ENCODE data around the gene STAT5A. TPM values are rescaled to one million over a fixed set of nuclear protein-coding genes. Genes with fewer than 3 reads are reported as not detected.
A peak's percentile ranks its signal among the peaks of the same experiment; 100 is the strongest.
"Not testable (repeated sequence)": the region's sequence is repeated elsewhere in the genome, so short reads cannot be mapped to it uniquely, and the experiment has no call there.

Gene STAT5A
- total RNA-seq (100 to 1,000 TPM; 141 to 160 (median 147) TPM), total RNA-seq (157 to 1,413 (median 258) reads per million in 29 experiments)
- total RNA-seq (2013): 82.7 TPM

GRCh38 chr17:42287977-42288802, at the start of gene STAT5A:
Gene STAT5A (plus strand): TSS chr17:42288498. CDS start chr17:42289412, 914 bp downstream.
- H3K9me3 Mint-ChIP-seq: no peaks in the 10 kb centered on the region
- peaks cover 0 to 10% of the 10 kb centered on the region in 2 donors for H3K36me3 ChIP-seq (ENCODE audit: control insufficient read depth in 2 of 2, extremely low read depth in 1 of 2, insufficient read depth in 1 of 2, low read length in 1 of 2)
- no peaks in the 10 kb centered on the region for H3K27me3 ChIP-seq (replicated peaks in 1 of 2; ENCODE audit: control insufficient read depth in 2 of 2, extremely low read depth in 1 of 2, insufficient read depth in 2 of 2, low read length in 1 of 2)
- ATAC-seq (replicated peaks in 1 of 4): peak; percentile 82 to 87 (median 86)
- peak within 1 kb of the TSS; percentile 95 to 98 for H3K27ac Mint-ChIP-seq
- under 1% methylated on average over 83 of the region's 88 CpGs for WGBS (ENCODE audit: insufficient coverage)
- peaks cover 49 to 60% (median 57%) of the 10 kb centered on the region in 3 donors for H3K4me1 Mint-ChIP-seq
- no peaks in the 10 kb centered on the region for H3K27me3 Mint-ChIP-seq
- POLR2A ChIA-PET: interaction anchor here (0.5 to 2.0 kb wide), 10 partner anchors 15 to 417 kb away, joined by 3 to 29 read pairs (median 4); no protein-coding TSS in a partner anchor
- H3K4me3 Mint-ChIP-seq: peak within 1 kb of the TSS; percentile 88 to 95 (median 92)
- no peaks in the 10 kb centered on the region for H3K9me3 ChIP-seq
- CTCF ChIA-PET: interaction anchor here (0.6 to 3.2 kb wide), 5 partner anchors 11 to 66 kb away, joined by 3 to 22 read pairs (median 4); no protein-coding TSS in a partner anchor
- DNase-seq: peak; percentile 56 to 88 (median 77)
- peaks cover 15% of the 10 kb centered on the region for H3K36me3 Mint-ChIP-seq
- peak within 1 kb of the TSS; percentile 88 to 90 for H3K4me3 ChIP-seq (ENCODE audit: control insufficient read depth in 1 of 2, extremely low read depth in 1 of 2, low read length in 1 of 2)
- peak within 1 kb of the TSS; percentile 96 for H3K27ac ChIP-seq (ENCODE audit: low read length)
- H3K4me1 ChIP-seq (ENCODE audit: control insufficient read depth in 1 of 2, extremely low read depth in 1 of 2, insufficient read depth in 2 of 2, low read length in 2 of 2): peaks cover 19 to 57% of the 10 kb centered on the region in 2 experiments

- peaks cover 61 to 69% (median 64%) of the 10 kb centered on the region in 3 donors for H3K4me1 Mint-ChIP-seq
- H3K4me1 ChIP-seq (ENCODE audit: control insufficient read depth in 1 of 2, extremely low read depth in 1 of 2, insufficient read depth in 2 of 2, low read length in 2 of 2): peaks cover 2 to 14% of the 10 kb centered on the region in 2 experiments
- H3K27ac Mint-ChIP-seq; H3K4me3 Mint-ChIP-seq; H3K27ac ChIP-seq (ENCODE audit: low read length); CTCF ChIA-PET; DNase-seq; POLR2A ChIA-PET; H3K36me3 ChIP-seq (ENCODE audit: control insufficient read depth in 2 of 2, extremely low read depth in 1 of 2, insufficient read depth in 1 of 2, low read length in 1 of 2); H3K9me3 Mint-ChIP-seq; H3K27me3 Mint-ChIP-seq; H3K36me3 Mint-ChIP-seq; H3K9me3 ChIP-seq; ATAC-seq (replicated peaks in 1 of 4); H3K27me3 ChIP-seq (replicated peaks in 1 of 2; ENCODE audit: control insufficient read depth in 2 of 2, extremely low read depth in 1 of 2, insufficient read depth in 2 of 2, low read length in 1 of 2); H3K4me3 ChIP-seq (ENCODE audit: control insufficient read depth in 1 of 2, extremely low read depth in 1 of 2, low read length in 1 of 2): not testable (repeated sequence)
- no CpG with 5 or more reads among the region's 7 CpGs for WGBS (ENCODE audit: insufficient coverage)
These were observed 48.7 kb upstream of the STAT5A start for GRCh38 chr17:42239576-42239975.

- Mint-ChIP-seq H3K27ac (no peak overlapping the region), H3K4me1 (peaks cover 56 to 63% (median 59%) of the 10 kb centered on the region in 3 donors), H3K9me3 (no peaks in the 10 kb centered on the region), H3K4me3 (no peak overlapping the region), H3K36me3 (peaks cover 5% of the 10 kb centered on the region), H3K27me3 (no peaks in the 10 kb centered on the region)
- CTCF ChIA-PET: interaction anchor here in 1 of 2 donors (1.0 kb wide), 1 partner anchor 23 kb away, joined by 3 read pairs; no protein-coding TSS in a partner anchor
- Histone ChIP-seq H3K9me3 (no peaks in the 10 kb centered on the region), H3K27ac (ENCODE audit: low read length) (no peak overlapping the region), H3K27me3 (replicated peaks in 1 of 2; ENCODE audit: control insufficient read depth in 2 of 2, extremely low read depth in 1 of 2, insufficient read depth in 2 of 2, low read length in 1 of 2) (no peaks in the 10 kb centered on the region), H3K36me3 (ENCODE audit: control insufficient read depth in 2 of 2, extremely low read depth in 1 of 2, insufficient read depth in 1 of 2, low read length in 1 of 2) (peaks cover 0 to 2% of the 10 kb centered on the region in 2 donors), H3K4me3 (ENCODE audit: control insufficient read depth in 1 of 2, extremely low read depth in 1 of 2, low read length in 1 of 2) (no peak overlapping the region), H3K4me1 (ENCODE audit: control insufficient read depth in 1 of 2, extremely low read depth in 1 of 2, insufficient read depth in 2 of 2, low read length in 2 of 2) (peaks cover 2 to 15% of the 10 kb centered on the region in 2 experiments)
- no peak for ATAC-seq (replicated peaks in 1 of 4)
- DNase-seq: no peak
- POLR2A ChIA-PET: no interaction called here
- WGBS (ENCODE audit: insufficient coverage): 97% methylated on average over 4 of the region's 5 CpGs
These were observed 48.1 kb upstream of the STAT5A start for GRCh38 chr17:42240201-42240600.

GRCh38 chr17:42240863-42241262, 47.4 kb upstream of the STAT5A start:
- POLR2A ChIA-PET: not testable (repeated sequence)

GRCh38 chr17:42241871-42242270, 46.4 kb upstream of the STAT5A start:
- ATAC-seq (replicated peaks in 1 of 4) (no peak), DNase-seq (no peak)
- H3K36me3 ChIP-seq (ENCODE audit: control insufficient read depth in 2 of 2, extremely low read depth in 1 of 2, insufficient read depth in 1 of 2, low read length in 1 of 2): peaks cover 0 to 2% of the 10 kb centered on the region in 2 donors
- no peak overlapping the region for H3K4me3 ChIP-seq (ENCODE audit: control insufficient read depth in 1 of 2, extremely low read depth in 1 of 2, low read length in 1 of 2)
- no peak overlapping the region for H3K27ac ChIP-seq (ENCODE audit: low read length)
- H3K4me1 ChIP-seq (ENCODE audit: control insufficient read depth in 1 of 2, extremely low read depth in 1 of 2, insufficient read depth in 2 of 2, low read length in 2 of 2): peaks cover 11 to 22% of the 10 kb centered on the region in 2 experiments
- peaks cover 5% of the 10 kb centered on the region for H3K36me3 Mint-ChIP-seq
- H3K4me3 Mint-ChIP-seq: no peak overlapping the region
- ChIA-PET POLR2A (no interaction called here), CTCF (no interaction called here)
- no peaks in the 10 kb centered on the region for H3K9me3 Mint-ChIP-seq
- no CpG with 5 or more reads among the region's 1 CpG for WGBS (ENCODE audit: insufficient coverage)
- no peaks in the 10 kb centered on the region for H3K9me3 ChIP-seq
- H3K4me1 Mint-ChIP-seq: peaks cover 55 to 65% (median 60%) of the 10 kb centered on the region in 3 donors
- H3K27me3 ChIP-seq (replicated peaks in 1 of 2; ENCODE audit: control insufficient read depth in 2 of 2, extremely low read depth in 1 of 2, insufficient read depth in 2 of 2, low read length in 1 of 2): no peaks in the 10 kb centered on the region
- H3K27me3 Mint-ChIP-seq: no peaks in the 10 kb centered on the region
- H3K27ac Mint-ChIP-seq: no peak overlapping the region

More at GRCh38 chr17:42240863-42241262, 47.4 kb upstream of the STAT5A start:
- not testable (repeated sequence) for H3K9me3 ChIP-seq; H3K9me3 Mint-ChIP-seq; H3K27me3 Mint-ChIP-seq; H3K27ac ChIP-seq (ENCODE audit: low read length); H3K36me3 Mint-ChIP-seq; H3K4me3 Mint-ChIP-seq; H3K4me3 ChIP-seq (ENCODE audit: control insufficient read depth in 1 of 2, extremely low read depth in 1 of 2, low read length in 1 of 2); DNase-seq; ATAC-seq (replicated peaks in 1 of 4); H3K36me3 ChIP-seq (ENCODE audit: control insufficient read depth in 2 of 2, extremely low read depth in 1 of 2, insufficient read depth in 1 of 2, low read length in 1 of 2); H3K27me3 ChIP-seq (replicated peaks in 1 of 2; ENCODE audit: control insufficient read depth in 2 of 2, extremely low read depth in 1 of 2, insufficient read depth in 2 of 2, low read length in 1 of 2)
- CTCF ChIA-PET: interaction anchor here in 1 of 2 donors (1.0 kb wide), 1 partner anchor 24 kb away, joined by 3 read pairs; no protein-coding TSS in a partner anchor
- H3K4me1 ChIP-seq (ENCODE audit: control insufficient read depth in 1 of 2, extremely low read depth in 1 of 2, insufficient read depth in 2 of 2, low read length in 2 of 2): peaks cover 2 to 17% of the 10 kb centered on the region in 2 experiments
- 43% methylated on average over 1 of the region's 4 CpGs for WGBS (ENCODE audit: insufficient coverage)
- Mint-ChIP-seq H3K27ac (peak overlapping the region in 1 of 2 donors; percentile 45), H3K4me1 (peaks cover 54 to 62% (median 58%) of the 10 kb centered on the region in 3 donors)

GRCh38 chr17:42243493-42243982, 44.8 kb upstream of the STAT5A start:
- no peak overlapping the region for H3K27ac ChIP-seq (ENCODE audit: low read length)

More at GRCh38 chr17:42243493-42243982, 44.8 kb upstream of the STAT5A start:
- no peak overlapping the region for H3K4me3 ChIP-seq (ENCODE audit: control insufficient read depth in 1 of 2, extremely low read depth in 1 of 2, low read length in 1 of 2)
- POLR2A ChIA-PET: interaction anchor here in 1 of 2 donors (0.6 to 0.7 kb wide), 2 partner anchors 33 to 43 kb away, joined by 3 read pairs; no protein-coding TSS in a partner anchor
- H3K4me1 Mint-ChIP-seq: peaks cover 60 to 69% (median 68%) of the 10 kb centered on the region in 3 donors
- peak overlapping the region in 1 of 2 donors; percentile 64 for H3K27ac Mint-ChIP-seq
- H3K4me3 Mint-ChIP-seq: no peak overlapping the region
- no peaks in the 10 kb centered on the region for H3K9me3 Mint-ChIP-seq
- no peaks in the 10 kb centered on the region for H3K27me3 Mint-ChIP-seq
- 92% methylated on average over 3 of the region's 5 CpGs for WGBS (ENCODE audit: insufficient coverage)
- no peaks in the 10 kb centered on the region for H3K9me3 ChIP-seq
- no peak for ATAC-seq (replicated peaks in 1 of 4)
- CTCF ChIA-PET: no interaction called here
- H3K27me3 ChIP-seq (replicated peaks in 1 of 2; ENCODE audit: control insufficient read depth in 2 of 2, extremely low read depth in 1 of 2, insufficient read depth in 2 of 2, low read length in 1 of 2): no peaks in the 10 kb centered on the region
- peaks cover 0 to 2% of the 10 kb centered on the region in 2 donors for H3K36me3 ChIP-seq (ENCODE audit: control insufficient read depth in 2 of 2, extremely low read depth in 1 of 2, insufficient read depth in 1 of 2, low read length in 1 of 2)
- peaks cover 5% of the 10 kb centered on the region for H3K36me3 Mint-ChIP-seq
- DNase-seq: no peak
- H3K4me1 ChIP-seq (ENCODE audit: control insufficient read depth in 1 of 2, extremely low read depth in 1 of 2, insufficient read depth in 2 of 2, low read length in 2 of 2): peaks cover 23 to 34% of the 10 kb centered on the region in 2 experiments

All from T-cell (primary cell).